Ascending aorta (tissue), 2 donors: Measurements from ENCODE around the gene TTC1. TPM values are rescaled to one million over a fixed set of nuclear protein-coding genes. Genes with fewer than 3 reads are reported as not detected.

ENCODE experiments used
- DNase-seq, 2 donors: peaks; one replicate each; pipeline ENCODE4 v3.0.0-alpha.2; 2019; ENCODE audit warnings: low spot score in 2 of 2
- H3K27ac ChIP-seq, 2 donors: fragments of 200-600 bp; sonication (generic); one replicate each; pipeline ENCODE4 v1.5.1; 2016 to 2017; ENCODE audit warnings: mild to moderate bottlenecking in 1 of 2
- H3K27me3 ChIP-seq: fragments of 200-600 bp; sonication (generic); one replicate; pipeline ENCODE4 v1.5.1; 2017
- H3K36me3 ChIP-seq, 2 donors: fragments of 200-600 bp; sonication (generic); one replicate each; pipeline ENCODE4 v1.5.1; 2016
- H3K4me1 ChIP-seq, 2 donors: fragments of 200-600 bp; sonication (generic); one replicate each; pipeline ENCODE4 v1.5.1; 2016 to 2017; ENCODE audit warnings: mild to moderate bottlenecking in 1 of 2
- H3K4me3 ChIP-seq, 2 donors: fragments of 200-600 bp; sonication (generic); one replicate each; pipeline ENCODE4 v1.5.1; 2016 to 2017; ENCODE audit warnings: mild to moderate bottlenecking in 1 of 2
- H3K9me3 ChIP-seq, 2 donors: fragments of 200-600 bp; sonication (generic); one replicate each; pipeline ENCODE4 v1.5.1; 2016
- intact Hi-C: fragments of 100-400 bp; cut with DNase I; formaldehyde crosslinking; loops from one replicate; pipeline ENCODE4 v1.15.1; 2023
- total RNA-seq: library from RNA; depleted of rRNA; stranded (reverse); fragments of >200 nt; gene quantifications from one replicate; pipeline ENCODE4 v1.1.0, GENCODE V29; 2016
- TF ChIP-seq, protein P1 (sequence below), 3 experiments: fragments of 200-600 bp in 2 of 3; fragments of 450-650 bp in 1 of 3; sonication (generic) in 2 of 3; IDR thresholded peaks; one replicate each; pipeline ENCODE4 v1.5.1; 2016 to 2019; ENCODE audit warnings: antibody characterized with exemption in 3 of 3, mild to moderate bottlenecking in 1 of 3, moderate library complexity in 1 of 3

TTC1 gene
- total RNA-seq, 1 donor from 2014 or later, result 13.7 TPM

DNA sequence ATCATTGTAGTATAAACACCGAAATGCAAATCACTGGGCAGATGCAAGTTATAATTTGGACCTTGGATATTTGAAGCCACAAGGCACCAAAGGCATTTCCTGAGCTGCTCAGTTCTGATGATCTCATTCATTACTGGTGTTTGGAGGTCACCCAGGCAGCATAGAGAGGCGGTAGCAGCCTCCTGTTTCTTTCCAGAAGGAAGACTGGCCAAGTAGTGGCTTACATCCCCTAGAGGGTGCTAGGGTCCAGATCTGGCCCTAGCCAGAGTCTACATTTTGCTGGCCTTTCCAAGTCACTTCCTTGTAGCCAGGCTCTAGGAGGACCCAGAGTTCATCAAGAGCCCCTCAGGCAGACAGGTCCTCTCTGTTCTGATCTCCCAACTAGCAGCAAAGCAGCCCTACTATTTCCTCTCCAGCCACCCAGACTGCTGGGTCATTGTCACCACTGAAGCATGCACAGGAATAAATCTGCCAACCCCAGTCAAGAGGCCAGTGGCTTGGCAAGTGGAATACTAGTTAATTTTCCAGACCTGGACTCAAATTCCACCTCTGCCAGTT is 33.4 kb upstream of the TTC1 start:
- TF ChIP-seq, protein P1, sequence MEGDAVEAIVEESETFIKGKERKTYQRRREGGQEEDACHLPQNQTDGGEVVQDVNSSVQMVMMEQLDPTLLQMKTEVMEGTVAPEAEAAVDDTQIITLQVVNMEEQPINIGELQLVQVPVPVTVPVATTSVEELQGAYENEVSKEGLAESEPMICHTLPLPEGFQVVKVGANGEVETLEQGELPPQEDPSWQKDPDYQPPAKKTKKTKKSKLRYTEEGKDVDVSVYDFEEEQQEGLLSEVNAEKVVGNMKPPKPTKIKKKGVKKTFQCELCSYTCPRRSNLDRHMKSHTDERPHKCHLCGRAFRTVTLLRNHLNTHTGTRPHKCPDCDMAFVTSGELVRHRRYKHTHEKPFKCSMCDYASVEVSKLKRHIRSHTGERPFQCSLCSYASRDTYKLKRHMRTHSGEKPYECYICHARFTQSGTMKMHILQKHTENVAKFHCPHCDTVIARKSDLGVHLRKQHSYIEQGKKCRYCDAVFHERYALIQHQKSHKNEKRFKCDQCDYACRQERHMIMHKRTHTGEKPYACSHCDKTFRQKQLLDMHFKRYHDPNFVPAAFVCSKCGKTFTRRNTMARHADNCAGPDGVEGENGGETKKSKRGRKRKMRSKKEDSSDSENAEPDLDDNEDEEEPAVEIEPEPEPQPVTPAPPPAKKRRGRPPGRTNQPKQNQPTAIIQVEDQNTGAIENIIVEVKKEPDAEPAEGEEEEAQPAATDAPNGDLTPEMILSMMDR (IDR thresholded peaks at IDR 0.05), result peak in 2 of 3 experiments; percentile 28 to 53
- H3K27me3 ChIP-seq, result no peaks in the 10 kb centered on the region
- intact Hi-C loops, result loop anchor here (2.0 to 10.0 kb wide), 3 partner anchors 191 to 528 kb away; no protein-coding TSS in a partner anchor
- no peaks in the 10 kb centered on the region for H3K36me3 ChIP-seq
- H3K27ac ChIP-seq, result peak overlapping the region; percentile 80 to 90
- peaks cover 18 to 20% of the 10 kb centered on the region in 2 donors for H3K4me1 ChIP-seq
- H3K9me3 ChIP-seq, result no peaks in the 10 kb centered on the region
- peak in 1 of 2 donors; percentile 82 for DNase-seq
- no peak overlapping the region for H3K4me3 ChIP-seq

DNA sequence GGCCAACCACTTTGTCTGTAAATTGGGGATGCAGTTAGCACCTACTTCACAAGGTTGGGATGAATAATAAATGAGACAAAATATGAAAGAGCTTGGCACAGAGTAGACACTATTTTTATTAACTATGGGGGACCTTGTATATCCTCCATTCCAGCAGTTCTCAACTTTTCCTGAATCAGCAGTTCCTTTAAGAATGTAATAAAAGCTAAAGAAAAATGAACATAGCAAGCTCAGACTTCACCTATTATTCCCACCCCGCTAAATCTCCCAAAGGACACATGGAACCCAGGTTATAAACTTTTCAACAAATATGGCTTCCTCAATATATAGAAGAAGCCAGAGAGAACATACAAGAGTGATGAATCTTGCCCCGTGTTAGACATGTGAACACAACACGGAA is 32.0 kb upstream of the TTC1 start:
- peaks cover 18 to 19% of the 10 kb centered on the region in 2 donors for H3K4me1 ChIP-seq
- DNase-seq, result no peak
- H3K4me3 ChIP-seq, result no peak overlapping the region
- intact Hi-C loops, result loop anchor here (5.0 to 10.0 kb wide), 2 partner anchors 192 to 530 kb away; no protein-coding TSS in a partner anchor
- H3K27ac ChIP-seq, result no peak overlapping the region
- TF ChIP-seq, protein P1 (IDR thresholded peaks at IDR 0.05), result no peak
- H3K9me3 ChIP-seq, result no peaks in the 10 kb centered on the region
- H3K27me3 ChIP-seq, result no peaks in the 10 kb centered on the region
- no peaks in the 10 kb centered on the region for H3K36me3 ChIP-seq

DNA sequence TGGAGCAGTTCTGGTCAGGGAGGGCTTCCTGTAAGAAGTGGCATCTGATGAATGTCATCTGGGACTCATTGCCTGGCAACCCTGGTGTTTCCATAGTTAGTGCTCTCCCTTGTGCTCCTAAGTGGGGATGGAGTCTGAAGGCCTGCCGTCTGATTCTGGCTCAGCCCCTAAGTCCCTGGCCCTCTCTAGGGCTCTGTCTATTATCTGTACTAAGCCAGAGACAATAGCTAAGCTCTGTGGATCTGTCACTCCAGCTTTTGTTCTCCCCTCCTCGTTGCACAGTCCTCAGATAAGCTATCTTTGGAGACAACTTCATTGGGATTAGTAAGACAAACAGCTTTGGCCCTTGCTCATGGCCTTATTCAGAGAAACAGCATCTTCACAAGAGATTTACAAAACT is 30.6 kb upstream of the TTC1 start:
- H3K4me3 ChIP-seq, result no peak overlapping the region
- DNase-seq, result peak in 1 of 2 donors; percentile 18
- no peak overlapping the region for H3K27ac ChIP-seq
- H3K27me3 ChIP-seq, result no peaks in the 10 kb centered on the region
- no peaks in the 10 kb centered on the region for H3K36me3 ChIP-seq
- intact Hi-C loops, result loop anchor here (5.0 to 10.0 kb wide), 2 partner anchors 194 to 531 kb away; no protein-coding TSS in a partner anchor
- no peaks in the 10 kb centered on the region for H3K9me3 ChIP-seq
- TF ChIP-seq, protein P1 (IDR thresholded peaks at IDR 0.05), result no peak
- peaks cover 18 to 21% of the 10 kb centered on the region in 2 donors for H3K4me1 ChIP-seq

DNA sequence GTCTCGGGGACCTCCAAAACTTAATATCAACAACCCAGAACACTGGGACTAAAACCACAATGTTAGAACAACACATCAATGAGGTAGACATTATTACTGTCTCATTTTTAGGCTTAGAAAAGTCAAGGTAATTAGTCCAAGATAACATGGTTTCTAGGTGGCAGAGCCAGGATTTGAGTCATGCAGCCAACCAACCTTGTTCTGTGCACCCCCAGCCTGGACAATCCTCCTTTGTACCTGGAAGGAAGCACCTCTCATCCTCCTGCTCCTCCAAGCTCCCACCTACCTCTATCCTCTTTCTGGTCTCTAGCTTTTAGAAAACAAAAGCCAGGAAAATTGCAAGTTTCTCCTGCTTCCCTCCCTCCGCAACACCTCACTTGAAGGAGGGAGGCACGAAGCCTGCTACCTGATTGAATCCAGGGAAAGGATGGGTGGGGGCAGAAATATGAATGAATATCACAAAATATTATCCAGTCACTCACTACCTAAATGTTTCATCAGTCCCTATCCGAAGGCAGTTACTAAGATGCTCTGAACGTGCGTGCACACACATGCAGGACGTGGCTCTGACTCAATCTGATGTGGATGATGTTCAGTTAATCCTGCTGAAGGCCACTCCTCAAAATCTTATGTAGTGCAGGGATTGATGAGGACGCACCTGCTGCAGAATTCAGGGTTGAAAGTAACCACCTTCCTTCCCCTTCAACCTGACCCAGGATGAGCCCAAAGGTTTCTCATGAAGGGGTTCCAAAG is 26.3 kb upstream of the TTC1 start:
- Histone ChIP-seq H3K4me1 (peaks cover 4% of the 10 kb centered on the region in 2 donors), H3K9me3 (no peaks in the 10 kb centered on the region), H3K36me3 (no peaks in the 10 kb centered on the region), H3K27me3 (no peaks in the 10 kb centered on the region), H3K27ac (no peak overlapping the region), H3K4me3 (no peak overlapping the region)
- intact Hi-C loops, result loop anchor here (10.0 kb wide), 1 partner anchor 828 kb away; no protein-coding TSS in a partner anchor
- TF ChIP-seq, protein P1 (IDR thresholded peaks at IDR 0.05), result no peak
- no peak for DNase-seq

DNA sequence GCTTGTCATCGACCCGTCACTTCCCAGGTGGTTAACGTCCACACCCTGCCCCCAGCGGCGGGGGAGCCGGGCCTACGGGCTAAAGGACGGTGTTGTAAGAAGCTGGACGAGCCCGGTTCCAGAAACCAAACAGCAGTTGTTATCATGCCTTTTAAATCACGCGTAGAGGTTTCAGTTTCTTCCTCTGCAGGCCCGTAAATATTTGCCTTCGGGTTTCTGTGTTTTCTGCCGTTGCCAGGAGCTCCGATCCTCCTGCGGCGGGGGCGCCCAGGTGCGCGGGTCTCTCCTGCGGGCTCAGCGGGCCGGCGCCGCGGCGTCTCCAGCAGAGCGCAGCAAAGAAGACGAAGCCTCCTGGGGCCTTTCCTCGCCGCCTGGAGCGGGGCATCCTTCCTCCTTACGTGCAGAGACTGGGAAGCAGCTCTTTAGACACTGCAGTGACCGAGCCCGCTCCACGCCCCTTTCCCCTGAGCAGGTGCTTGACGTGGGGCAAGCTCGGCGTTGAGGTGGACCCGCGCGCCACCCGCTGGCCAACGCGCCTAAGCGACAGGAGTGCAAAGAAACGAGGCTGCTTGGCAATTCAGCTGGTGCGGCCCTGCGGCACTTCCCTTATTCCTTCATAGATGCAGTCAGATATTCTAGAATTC is 21.8 kb upstream of the TTC1 start:
- intact Hi-C loops, result loop anchor here (1.0 to 10.0 kb wide), 5 partner anchors 69 to 832 kb away; no protein-coding TSS in a partner anchor
- TF ChIP-seq, protein P1 (IDR thresholded peaks at IDR 0.05), result peak; percentile 73 to 92 (median 75)
- peaks cover 0 to 4% of the 10 kb centered on the region in 2 donors for H3K4me1 ChIP-seq
- peak overlapping the region; percentile 54 to 74 for H3K4me3 ChIP-seq
- no peaks in the 10 kb centered on the region for H3K9me3 ChIP-seq
- peak in 1 of 2 donors; percentile 86 for DNase-seq
- no peaks in the 10 kb centered on the region for H3K27me3 ChIP-seq
- no peak overlapping the region for H3K27ac ChIP-seq
- H3K36me3 ChIP-seq, result no peaks in the 10 kb centered on the region
